GM12878 (cell line): Measurements from ENCODE around the gene CENPS. TPM values are rescaled to one million over a fixed set of nuclear protein-coding genes. Genes with fewer than 3 reads are reported as not detected.

Source experiments
- CBFB ChIP-seq: IDR thresholded peaks from 2 replicates; pipeline ENCODE4 v1.6.1; 2016; ENCODE audit warnings: antibody characterized with exemption, low read depth
- CREM ChIP-seq: IDR thresholded peaks from 2 replicates; pipeline ENCODE4 v1.6.1; 2014; ENCODE audit warnings: antibody characterized with exemption, low read depth
- EP300 ChIP-seq, 2 experiments: fragments of 150-350 bp in 1 of 2; IDR thresholded peaks; 2 replicates each; pipeline ENCODE4 v1.6.1; 2011 to 2012; ENCODE audit warnings: low read depth in 2 of 2, low read length in 2 of 2, borderline replicate concordance in 1 of 2, improper control_type of control experiment in 1 of 2, inconsistent platforms in 1 of 2; ENCODE audit not compliant: control insufficient read depth in 1 of 2
- IRF5 ChIP-seq: fragments of 450-650 bp; IDR thresholded peaks from 2 replicates; pipeline ENCODE4 v1.6.1; 2017; ENCODE audit warnings: borderline replicate concordance
- JUNB ChIP-seq: IDR thresholded peaks from 2 replicates; pipeline ENCODE4 v1.6.1; 2016; ENCODE audit warnings: antibody characterized with exemption, mild to moderate bottlenecking
- KAT2A ChIP-seq: conservative IDR thresholded peaks from 2 replicates; pipeline ENCODE4 v1.6.1; 2011; ENCODE audit warnings: low read depth, low read length; ENCODE audit not compliant: control insufficient read depth
- MLLT1 ChIP-seq: fragments of 450-650 bp; IDR thresholded peaks from 2 replicates; pipeline ENCODE4 v1.6.1; 2016; ENCODE audit warnings: mild to moderate bottlenecking
- MXI1 ChIP-seq: fragments of 150-350 bp; IDR thresholded peaks from 2 replicates; pipeline ENCODE4 v1.6.1; 2011; ENCODE audit warnings: low read depth, mild to moderate bottlenecking, inconsistent platforms, low read length, improper control_type of control experiment
- MYB ChIP-seq: fragments of 150-350 bp; IDR thresholded peaks from 2 replicates; pipeline ENCODE4 v1.6.1; 2014; ENCODE audit warnings: mild to moderate bottlenecking, low read depth, low read length, borderline replicate concordance
- RAD21 ChIP-seq: IDR thresholded peaks from 2 replicates; pipeline ENCODE4 v1.6.1; 2011; ENCODE audit warnings: mild to moderate bottlenecking, low read depth, low read length, moderate library complexity; ENCODE audit not compliant: insufficient read depth
- REST ChIP-seq: IDR thresholded peaks from 2 replicates; pipeline ENCODE4 v1.6.1; 2012; ENCODE audit warnings: mild to moderate bottlenecking, low read depth, low read length
- SMAD1 ChIP-seq: fragments of 450-650 bp; IDR thresholded peaks from 2 replicates; pipeline ENCODE4 v1.6.1; 2018; ENCODE audit warnings: mild to moderate bottlenecking, low read depth; ENCODE audit not compliant: partially characterized antibody
- SREBF2 ChIP-seq: IDR thresholded peaks from 2 replicates; pipeline ENCODE4 v1.6.1; 2012; ENCODE audit warnings: mild to moderate bottlenecking, low read length
- WRNIP1 ChIP-seq: IDR thresholded peaks from 2 replicates; pipeline ENCODE4 v1.6.1; 2011; ENCODE audit warnings: low read depth, low read length, improper control_type of control experiment, borderline replicate concordance
- ZNF592 ChIP-seq: fragments of 450-650 bp; IDR thresholded peaks from 2 replicates; pipeline ENCODE4 v1.6.1; 2017; ENCODE audit warnings: mild to moderate bottlenecking, moderate library complexity
- polyA plus RNA-seq, 11 experiments: library from polyadenylated mRNA; depleted of rRNA in 4 of 11; unstranded in 6 of 11; stranded (reverse) in 5 of 11; fragments of >200 nt; fragmentation: Nextera tagmentation in 4 of 11; fragmentation: Illumina TruSeq in 1 of 11; extraction: Ambion mirVana in 4 of 11; extraction: Trizol in 1 of 11; gene quantifications; 1 replicate in 1 of 11; 2 replicates in 10 of 11; pipeline versions ENCODE4 v1.2.1 to v1.2.3, GENCODE V29; 2011 to 2016; ENCODE audit warnings: inconsistent platforms in 2 of 11, missing spikeins in 2 of 11, low read depth in 1 of 11
- total RNA-seq, 4 experiments: library from RNA; depleted of rRNA in 3 of 4; stranded (reverse); fragments of >200 nt in 3 of 4; fragmentation: Illumina TruSeq in 1 of 4; extraction: Trizol in 1 of 4; gene quantifications; 2 replicates each; pipeline versions ENCODE4 v1.2.1 to v1.2.3, GENCODE V29; 2013 to 2021

CENPS gene
- total and polyA plus RNA-seq, 10 of the 15 experiments (the other 5 are each of a cell fraction or from before 2014, with no cell fraction given): 9.4 to 51.7 (median 16.7) TPM

GRCh38 chr1:10398734-10399443 lies 31.3 kb upstream of the CENPS start, which contains the start of gene PGD (continued):
- 0 out of 4 replicates have a peak, but pooled peaks of 1 of the 2 experiments have one; percentile 22 for TF ChIP-seq EP300 (IDR thresholded peaks at IDR 0.05; ENCODE audit: borderline replicate concordance in 1 of 2, control insufficient read depth in 1 of 2, low read depth in 2 of 2, low read length in 2 of 2)
- TF ChIP-seq MLLT1: peak; percentile 100
- TF ChIP-seq MYB: no peak
- no peak for TF ChIP-seq REST
- no peak for TF ChIP-seq JUNB
- TF ChIP-seq SMAD1: no peak
- no peak for TF ChIP-seq IRF5
- peak; percentile 83; the same call in 1 of the 2 replicates for TF ChIP-seq CREM
- no peak for TF ChIP-seq RAD21
- no peak for TF ChIP-seq KAT2A
- peak; percentile 88 for TF ChIP-seq MXI1
- no peak for TF ChIP-seq ZNF592
- TF ChIP-seq WRNIP1: no peak
- TF ChIP-seq SREBF2: no peak
- TF ChIP-seq CBFB: no peak
